WTC11 (cell line): Measurements from ENCODE around the gene IVL. TPM values are rescaled to one million over a fixed set of nuclear protein-coding genes. Genes with fewer than 3 reads are reported as not detected.

Experiments used
- ATAC-seq: fragments of 200-7000 bp; cut with Tn5 transposase; 2 replicates; pipeline ENCODE4 v1.10.0; 2021; ENCODE audit warnings: mild to moderate bottlenecking, moderate library complexity
- CTCF ChIA-PET: fragments of 300-600 bp; sonication (Branson Sonifier 250); formaldehyde crosslinking; loops from one replicate; lab custom pipeline; 2021; ENCODE audit warnings: antibody characterized with exemption; lab: Charles Lee
- POLR2A ChIA-PET: fragments of 350-600 bp; sonication (Branson Sonifier 250); formaldehyde crosslinking; loops from one replicate; lab custom pipeline; 2021; ENCODE audit warnings: antibody characterized with exemption; lab: Charles Lee
- DNase-seq: peaks from one replicate; pipeline ENCODE4 v3.0.0; 2021; ENCODE audit warnings: low spot score
- H3K27ac Mint-ChIP-seq: 2 replicates; pipeline ENCODE4 v1.8.0; 2021; ENCODE audit warnings: mixed read lengths
- H3K27me3 Mint-ChIP-seq: 2 replicates; pipeline ENCODE4 v1.8.0; 2021; ENCODE audit warnings: low read depth, mild to moderate bottlenecking, moderate library complexity, mixed read lengths
- H3K36me3 Mint-ChIP-seq: 2 replicates; pipeline ENCODE4 v1.8.0; 2021; ENCODE audit warnings: mixed read lengths
- H3K4me1 Mint-ChIP-seq: 2 replicates; pipeline ENCODE4 v1.8.0; 2022; ENCODE audit warnings: mixed read lengths
- H3K4me3 Mint-ChIP-seq: 2 replicates; pipeline ENCODE4 v1.8.0; 2021; ENCODE audit warnings: mild to moderate bottlenecking, moderate library complexity, mixed read lengths
- H3K9me3 Mint-ChIP-seq: 2 replicates; pipeline ENCODE4 v1.8.0; 2021; ENCODE audit warnings: mixed read lengths
- AFF4 ChIP-seq: sonication (generic); formaldehyde crosslinking; IDR thresholded peaks from 2 replicates; pipeline ENCODE4 v1.8.1; 2023; ENCODE audit warnings: mild to moderate bottlenecking, missing genetic modification reagents, borderline replicate concordance
- ATF1 ChIP-seq: sonication (generic); formaldehyde crosslinking; IDR thresholded peaks from 2 replicates; pipeline ENCODE4 v1.8.1; 2023; ENCODE audit warnings: mild to moderate bottlenecking, moderate library complexity, missing genetic modification reagents
- CTCF ChIP-seq: fragments of 200-600 bp; IDR thresholded peaks from 2 replicates; pipeline ENCODE4 v1.8.0; 2022; ENCODE audit warnings: antibody characterized with exemption
- E2F4 ChIP-seq: sonication (generic); formaldehyde crosslinking; IDR thresholded peaks from 2 replicates; pipeline ENCODE4 v1.8.1; 2022; ENCODE audit warnings: low read depth, mild to moderate bottlenecking, moderate library complexity, missing genetic modification reagents, borderline replicate concordance
- FOXJ3 ChIP-seq: sonication (generic); formaldehyde crosslinking; IDR thresholded peaks from 2 replicates; pipeline ENCODE4 v1.9.0; 2021; ENCODE audit warnings: missing genetic modification reagents, mild to moderate bottlenecking, borderline replicate concordance
- GRHL2 ChIP-seq: fragments of 250-450 bp; sonication (Bioruptor Pico); IDR thresholded peaks from 2 replicates; pipeline ENCODE4 v1.8.0; 2022; ENCODE audit warnings: mild to moderate bottlenecking, moderate library complexity; ENCODE audit not compliant: insufficient replicate concordance, severe bottlenecking
- MAX ChIP-seq: sonication (generic); formaldehyde crosslinking; IDR thresholded peaks from 2 replicates; pipeline ENCODE4 v1.8.0; 2022; ENCODE audit warnings: mild to moderate bottlenecking, missing genetic modification reagents
- MYBL2 ChIP-seq: sonication (generic); formaldehyde crosslinking; IDR thresholded peaks from 2 replicates; pipeline ENCODE4 v1.8.1; 2023; ENCODE audit warnings: mild to moderate bottlenecking, moderate library complexity, missing genetic modification reagents
- NFATC4 ChIP-seq: fragments of 250-450 bp; sonication (Bioruptor Pico); IDR thresholded peaks from 2 replicates; pipeline ENCODE4 v1.9.0; 2021; ENCODE audit warnings: mild to moderate bottlenecking
- NR1H2 ChIP-seq: sonication (generic); formaldehyde crosslinking; IDR thresholded peaks from 2 replicates; pipeline ENCODE4 v1.9.0; 2021; ENCODE audit warnings: mild to moderate bottlenecking, moderate library complexity, missing genetic modification reagents
- OVOL2 ChIP-seq: fragments of 250-450 bp; sonication (Bioruptor Pico); IDR thresholded peaks from 2 replicates; pipeline ENCODE4 v1.9.0; 2021; ENCODE audit warnings: mild to moderate bottlenecking, borderline replicate concordance
- TCF7 ChIP-seq: sonication (generic); formaldehyde crosslinking; IDR thresholded peaks from 2 replicates; pipeline ENCODE4 v1.8.0; 2022; ENCODE audit warnings: mild to moderate bottlenecking, low read depth, missing genetic modification reagents, moderate library complexity
- TEAD1 ChIP-seq: sonication (generic); formaldehyde crosslinking; IDR thresholded peaks from 2 replicates; pipeline ENCODE4 v1.8.0; 2022; ENCODE audit warnings: mild to moderate bottlenecking, missing genetic modification reagents
- USF1 ChIP-seq: sonication (generic); formaldehyde crosslinking; IDR thresholded peaks from 2 replicates; pipeline ENCODE4 v1.8.0; 2022; ENCODE audit warnings: mild to moderate bottlenecking, missing genetic modification reagents
- ZNF232 ChIP-seq: sonication (generic); formaldehyde crosslinking; IDR thresholded peaks from 2 replicates; pipeline ENCODE4 v1.8.0; 2022; ENCODE audit warnings: mild to moderate bottlenecking, missing genetic modification reagents
- ZNF317 ChIP-seq: sonication (generic); formaldehyde crosslinking; IDR thresholded peaks from 2 replicates; pipeline ENCODE4 v1.8.1; 2023; ENCODE audit warnings: low read depth, mild to moderate bottlenecking, moderate library complexity, missing genetic modification reagents, borderline replicate concordance
- ZNF396 ChIP-seq: fragments of 250-450 bp; sonication (Bioruptor Pico); IDR thresholded peaks from 2 replicates; pipeline ENCODE4 v1.8.0; 2021; ENCODE audit warnings: mild to moderate bottlenecking, moderate library complexity, borderline replicate concordance
- ZNF532 ChIP-seq: fragments of 250-450 bp; sonication (Bioruptor Pico); IDR thresholded peaks from 2 replicates; pipeline ENCODE4 v1.9.0; 2021; ENCODE audit warnings: mild to moderate bottlenecking, borderline replicate concordance
- total RNA-seq: library from RNA; stranded (reverse); gene quantifications from 3 replicates; pipeline ENCODE4 v1.2.3, GENCODE V29; 2021
- TF ChIP-seq, protein P1 (sequence below): sonication (generic); formaldehyde crosslinking; conservative IDR thresholded peaks from 2 replicates; pipeline ENCODE4 v1.8.1; 2022; ENCODE audit warnings: mild to moderate bottlenecking, missing genetic modification reagents

Gene IVL
- total RNA-seq, 1 experiment from 2014 or later = not detected

DNA sequence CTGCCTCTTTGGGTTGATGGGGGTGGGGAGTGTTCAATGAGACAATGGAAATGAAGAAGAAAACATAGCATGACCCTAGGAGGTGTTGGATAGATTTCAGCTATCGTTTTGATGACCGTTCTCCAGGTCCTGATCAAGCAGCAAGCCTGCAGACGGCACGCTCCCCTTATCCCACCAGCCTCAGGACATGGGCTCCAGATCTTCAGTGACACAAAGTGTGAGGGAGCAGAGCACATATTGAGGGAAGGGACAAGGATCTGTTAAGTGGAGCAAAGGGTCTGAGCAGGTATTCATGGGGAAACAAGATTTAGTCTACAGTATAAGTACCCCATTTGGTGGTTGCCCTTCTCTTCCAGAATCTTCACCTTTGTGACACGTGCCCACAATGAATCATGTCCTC, 43.4 kb downstream of the IVL start:
- Mint-ChIP-seq H3K9me3 (peaks cover 4% of the 10 kb centered on the region), H3K27ac (no peak overlapping the region), H3K4me1 (no peaks in the 10 kb centered on the region), H3K36me3 (no peaks in the 10 kb centered on the region), H3K4me3 (no peak overlapping the region), H3K27me3 (peaks cover 8% of the 10 kb centered on the region)
- TF ChIP-seq USF1 (CRISPR knock-in tag) (no peak), ATF1 (CRISPR knock-in tag) (no peak), ZNF232 (CRISPR knock-in tag) (no peak), AFF4 (no peak), FOXJ3 (CRISPR knock-in tag) (no peak)
- TF ChIP-seq, protein P1, sequence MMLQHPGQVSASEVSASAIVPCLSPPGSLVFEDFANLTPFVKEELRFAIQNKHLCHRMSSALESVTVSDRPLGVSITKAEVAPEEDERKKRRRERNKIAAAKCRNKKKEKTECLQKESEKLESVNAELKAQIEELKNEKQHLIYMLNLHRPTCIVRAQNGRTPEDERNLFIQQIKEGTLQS = no peak
- ATAC-seq (no peak), DNase-seq (no peak)
- ChIA-PET POLR2A (no interaction called here), CTCF (no interaction called here)

- ATAC-seq = no peak
- POLR2A ChIA-PET = no interaction called here
- no peak for TF ChIP-seq MYBL2 (CRISPR knock-in tag)
- no peak for TF ChIP-seq ZNF317 (CRISPR knock-in tag)
- no peak for TF ChIP-seq ZNF532 (CRISPR knock-in tag)
- TF ChIP-seq, all 79 proteins: peak for 0
- H3K27ac Mint-ChIP-seq = no peak overlapping the region
- no peaks in the 10 kb centered on the region for H3K36me3 Mint-ChIP-seq
- no peaks in the 10 kb centered on the region for H3K4me1 Mint-ChIP-seq
- CTCF ChIA-PET = interaction anchor here (3.0 kb wide), 1 partner anchor 239 kb away, joined by 17 read pairs; no protein-coding TSS in a partner anchor
- H3K4me3 Mint-ChIP-seq = no peak overlapping the region
- DNase-seq = no peak
- H3K27me3 Mint-ChIP-seq = peaks cover 4% of the 10 kb centered on the region
- H3K9me3 Mint-ChIP-seq = peaks cover 14% of the 10 kb centered on the region
These were observed 45.4 kb downstream of the IVL start for GRCh38 chr1:152953761-152954160.

DNA sequence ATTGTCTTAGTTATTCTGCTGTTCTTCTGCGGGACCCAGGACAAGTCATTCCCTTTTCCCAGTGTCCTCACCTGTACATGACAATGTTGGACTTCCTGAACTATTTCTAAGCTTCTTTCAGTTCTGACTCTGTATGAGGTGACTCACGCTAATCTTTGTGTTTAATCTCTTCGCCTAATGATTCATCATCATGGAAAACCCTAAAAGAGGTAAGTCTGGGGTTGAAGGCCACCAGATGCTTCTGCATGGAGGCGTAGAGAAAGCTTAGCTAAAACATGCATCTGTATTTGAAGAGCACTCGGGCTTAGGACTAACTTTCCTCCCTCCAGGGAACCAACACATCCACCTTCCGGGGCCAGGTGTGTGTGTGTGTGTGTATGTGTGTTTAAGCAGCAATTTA, 46.1 kb downstream of the IVL start:
- no peak overlapping the region for H3K4me3 Mint-ChIP-seq
- no peak for DNase-seq
- ChIA-PET CTCF (interaction anchor here (3.0 kb wide), 1 partner anchor 238 kb away, joined by 17 read pairs; no protein-coding TSS in a partner anchor), POLR2A (interaction anchor here (0.6 kb wide), 1 partner anchor 238 kb away, joined by 3 read pairs; no protein-coding TSS in a partner anchor)
- no peaks in the 10 kb centered on the region for H3K36me3 Mint-ChIP-seq
- H3K27me3 Mint-ChIP-seq = peaks cover 4% of the 10 kb centered on the region
- no peak overlapping the region for H3K27ac Mint-ChIP-seq
- no peaks in the 10 kb centered on the region for H3K4me1 Mint-ChIP-seq
- H3K9me3 Mint-ChIP-seq = peaks cover 14% of the 10 kb centered on the region
- no peak for ATAC-seq
- no peak for TF ChIP-seq CTCF
- no peak for TF ChIP-seq MAX (CRISPR knock-in tag)
- TF ChIP-seq E2F4 (CRISPR knock-in tag) = no peak
- TF ChIP-seq TEAD1 (CRISPR knock-in tag) = no peak
- TF ChIP-seq GRHL2 = no peak
- no peak for TF ChIP-seq TCF7 (CRISPR knock-in tag)
- TF ChIP-seq NR1H2 (CRISPR knock-in tag) = no peak
- no peak for TF ChIP-seq ZNF396
- TF ChIP-seq OVOL2 = no peak
- TF ChIP-seq NFATC4 (CRISPR knock-in tag) = no peak
